Adrenal gland (tissue), 12 donors: Measurements from ENCODE around the gene OR6Q1. TPM values are rescaled to one million over a fixed set of nuclear protein-coding genes. Genes with fewer than 3 reads are reported as not detected.

Experiments
- DNase-seq, 7 donors: peaks; one replicate each; pipeline ENCODE4 v3.0.0-alpha.2; 2019 to 2020
- H3K27ac ChIP-seq, 5 donors: fragments of 200-600 bp; sonication (generic) in 4 of 5; 1 replicate in 3 of 5; 2 replicates in 2 of 5; pipeline versions ENCODE4 v1.5.1 to v1.8.0; 2016 to 2020; ENCODE audit warnings: mild to moderate bottlenecking in 1 of 5
- H3K27me3 ChIP-seq: fragments of 200-600 bp; 2 replicates; pipeline ENCODE4 v1.8.0; 2021
- H3K36me3 ChIP-seq, 2 donors: fragments of 200-600 bp; replicated peaks in 1 of 2; 1 replicate in 1 of 2; 2 replicates in 1 of 2; pipeline versions ENCODE4 v1.5.1 to v1.8.0; 2018 to 2022
- H3K4me1 ChIP-seq, 2 donors: fragments of 200-600 bp; replicated peaks in 1 of 2; 1 replicate in 1 of 2; 2 replicates in 1 of 2; pipeline versions ENCODE4 v1.5.1 to v1.8.0; 2018 to 2021
- H3K4me3 ChIP-seq, 4 donors: fragments of 200-600 bp; sonication (generic) in 3 of 4; one replicate each; pipeline ENCODE4 v1.5.1; 2016 to 2018
- H3K9me3 ChIP-seq, 3 donors: fragments of 200-600 bp; sonication (generic) in 1 of 3; replicated peaks in 1 of 3; 1 replicate in 2 of 3; 2 replicates in 1 of 3; pipeline versions ENCODE4 v1.5.1 to v1.8.0; 2016 to 2021
- CTCF ChIP-seq, 6 experiments: fragments of 450-650 bp in 4 of 6; fragments of 200-600 bp in 2 of 6; sonication (generic) in 1 of 6; IDR thresholded peaks; 1 replicate in 5 of 6; 2 replicates in 1 of 6; pipeline versions ENCODE4 v1.5.1 to v1.8.0; 2016 to 2021; ENCODE audit warnings: antibody characterized with exemption in 6 of 6, mild to moderate bottlenecking in 2 of 6, moderate library complexity in 1 of 6
- POLR2A ChIP-seq, 2 donors: fragments of 450-650 bp; IDR thresholded peaks; one replicate each; pipeline ENCODE4 v1.6.1; 2017; ENCODE audit warnings: antibody characterized with exemption in 2 of 2, mild to moderate bottlenecking in 2 of 2, moderate library complexity in 1 of 2
- WGBS, 4 donors: extraction: QIAGEN DNeasy Blood & Tissue Kit in 2 of 4; methylation state at CpG; one replicate each; pipeline versions ENCODE4 v1.1.5 to v1.1.7; 2013 to 2017; 5-methylcytosine and 5-hydroxymethylcytosine counted together
- intact Hi-C, 2 donors: fragments of 100-400 bp; cut with DNase I; formaldehyde crosslinking; loops; one replicate each; pipeline versions ENCODE4 v1.14.1 to v1.15.0; 2022 to 2023
- polyA plus RNA-seq, 3 donors: library from polyadenylated mRNA; stranded (reverse); fragments of 200-250 nt in 2 of 3; fragments of 350-450 nt in 1 of 3; fragmentation: Illumina TruSeq in 1 of 3; extraction: RNeasy Lipid Tissue Mini Kit (QIAGEN cat#74804) in 1 of 3; gene quantifications; one replicate each; pipeline ENCODE4 v1.2.3, GENCODE V29; 2013 to 2014
- total RNA-seq, 9 donors: library from RNA; depleted of rRNA in 4 of 9; stranded (reverse); fragments of >200 nt in 4 of 9; fragments of 120-200 nt in 1 of 9; fragmentation: NEBNext Ultra II Directional in 1 of 9; extraction: Animal tissue kit (Norgen Biotek cat#: 25700) in 1 of 9; gene quantifications; one replicate each; pipeline versions ENCODE4 v1.1.0 to v1.2.4, GENCODE V29; 2013 to 2023
- donor health status: healthy with polysubstance abuse.
- donor health status: Bipolar disorder and iron deficiency.
- donor health status: DM: yes; HTN: yes; CAD: no.
- donor health status: DM: no; HTN: no; CAD: no.
- donor health status: DM: no; HTN: no; CAD: no.
- donor health status: DM: yes; HTN: yes; CAD: no.

The OR6Q1 gene
- total and polyA plus RNA-seq, 12 donors, result not detected

- 58 to 92% (median 61%) methylated on average over 4 to 5 of the region's 5 CpGs for WGBS, 4 donors
- no peak for DNase-seq
- H3K4me3 ChIP-seq, result no peak overlapping the region
- intact Hi-C loops, result no loop called here
- H3K27ac ChIP-seq, result no peak overlapping the region
- no peak for TF ChIP-seq CTCF (IDR thresholded peaks at IDR 0.05)
- TF ChIP-seq POLR2A (IDR thresholded peaks at IDR 0.05), result no peak
- no peaks in the 10 kb centered on the region for H3K36me3 ChIP-seq
- H3K4me1 ChIP-seq, result no peaks in the 10 kb centered on the region
- no peaks in the 10 kb centered on the region for H3K27me3 ChIP-seq
- no peaks in the 10 kb centered on the region for H3K9me3 ChIP-seq
Measured at GRCh38 chr11:58000699-58001098, 30.1 kb upstream of the OR6Q1 start.

GRCh38 chr11:58003036-58003435, 27.7 kb upstream of the OR6Q1 start:
- intact Hi-C loops, result no loop called here
- 22 to 48% (median 39%) methylated on average over 2 of the region's 2 CpGs for WGBS, 4 donors
- Histone ChIP-seq H3K4me3 (no peak overlapping the region), H3K36me3 (no peaks in the 10 kb centered on the region), H3K4me1 (no peaks in the 10 kb centered on the region), H3K9me3 (no peaks in the 10 kb centered on the region), H3K27ac (no peak overlapping the region), H3K27me3 (no peaks in the 10 kb centered on the region)
- TF ChIP-seq POLR2A (IDR thresholded peaks at IDR 0.05), result no peak
- no peak for TF ChIP-seq CTCF (IDR thresholded peaks at IDR 0.05)
- DNase-seq, result no peak

- TF ChIP-seq CTCF (IDR thresholded peaks at IDR 0.05), result no peak
- TF ChIP-seq POLR2A (IDR thresholded peaks at IDR 0.05), result no peak
- H3K4me3 ChIP-seq, result no peak overlapping the region
- no peaks in the 10 kb centered on the region for H3K27me3 ChIP-seq
- DNase-seq, result no peak
- intact Hi-C loops, result no loop called here
- no peaks in the 10 kb centered on the region for H3K4me1 ChIP-seq
- no peaks in the 10 kb centered on the region for H3K9me3 ChIP-seq
- no peaks in the 10 kb centered on the region for H3K36me3 ChIP-seq
- H3K27ac ChIP-seq, result no peak overlapping the region
Measured at GRCh38 chr11:58003591-58003990, 27.2 kb upstream of the OR6Q1 start.

GRCh38 chr11:58004664-58005063, 26.1 kb upstream of the OR6Q1 start:
- no peaks in the 10 kb centered on the region for H3K27me3 ChIP-seq
- intact Hi-C loops, result no loop called here
- H3K27ac ChIP-seq, result no peak overlapping the region
- no peak overlapping the region for H3K4me3 ChIP-seq
- no peak for DNase-seq
- no peaks in the 10 kb centered on the region for H3K9me3 ChIP-seq
- H3K36me3 ChIP-seq, result no peaks in the 10 kb centered on the region
- WGBS, 4 donors, result 53 to 64% (median 56%) methylated on average over 6 of the region's 6 CpGs
- TF ChIP-seq POLR2A (IDR thresholded peaks at IDR 0.05), result no peak
- TF ChIP-seq CTCF (IDR thresholded peaks at IDR 0.05), result no peak
- H3K4me1 ChIP-seq, result no peaks in the 10 kb centered on the region
